ENCODE measurements around the gene NR1D1. TPM values are rescaled to one million over a fixed set of nuclear protein-coding genes. Genes with fewer than 3 reads are reported as not detected.
"Not testable (repeated sequence)": the region's sequence is repeated elsewhere in the genome, so short reads cannot be mapped to it uniquely, and the experiment has no call there.

Gene NR1D1
- total RNA-seq = 1 to 10 TPM; 5.2 to 5.4 TPM

DNA sequence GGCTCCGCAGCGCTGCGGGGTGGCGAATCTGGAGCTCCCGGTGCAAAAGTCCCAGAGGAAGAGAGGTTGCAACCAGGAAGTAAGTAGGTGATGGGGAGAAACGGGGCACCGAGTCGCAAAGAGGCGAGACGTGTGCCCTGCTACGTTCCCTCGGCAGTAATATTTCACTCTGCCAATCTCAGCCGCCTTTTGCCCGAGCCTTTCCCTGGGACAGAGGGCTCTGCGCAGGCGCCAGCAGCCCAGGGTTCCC, at the start of gene NR1D1:
Gene NR1D1, minus strand, starts transcription at position 171 of the 250 bp plus-strand sequence. CDS start 495 bp downstream, outside the sequence.
- Mint-ChIP-seq H3K36me3 (ENCODE audit: low read depth) (peaks cover 31% of the 10 kb centered on the region), H3K27ac (peak within 1 kb of the TSS; percentile 90), H3K4me3 (peak within 1 kb of the TSS; percentile 88), H3K9me3 (ENCODE audit: low read depth) (no peaks in the 10 kb centered on the region), H3K27me3 (no peaks in the 10 kb centered on the region), H3K4me1 (peaks cover 87% of the 10 kb centered on the region)
- POLR2A ChIA-PET = interaction anchor here (0.6 to 3.6 kb wide), 7 partner anchors 11 to 241 kb away, joined by 3 to 34 read pairs (median 5); partner anchors contain the start of genes CASC3 and WIPF2
- intact Hi-C loops (cut with DNase I, micrococcal nuclease) = loop anchor here (1.0 to 10.0 kb wide), 5 partner anchors 8 to 1588 kb away; partner anchors contain the start of genes EIF1 (in 1 of the 2), FBXL20 (in 1 of the 2), MED24 (in 1 of the 2) and MSL1 (in 1 of the 2)
- ATAC-seq (no peak), DNase-seq (no peak)
- CTCF ChIA-PET = interaction anchor here (0.6 to 11.1 kb wide), 10 partner anchors 12 to 120 kb away, joined by 3 to 156 read pairs (median 4); partner anchors contain the start of gene PSMD3

DNA sequence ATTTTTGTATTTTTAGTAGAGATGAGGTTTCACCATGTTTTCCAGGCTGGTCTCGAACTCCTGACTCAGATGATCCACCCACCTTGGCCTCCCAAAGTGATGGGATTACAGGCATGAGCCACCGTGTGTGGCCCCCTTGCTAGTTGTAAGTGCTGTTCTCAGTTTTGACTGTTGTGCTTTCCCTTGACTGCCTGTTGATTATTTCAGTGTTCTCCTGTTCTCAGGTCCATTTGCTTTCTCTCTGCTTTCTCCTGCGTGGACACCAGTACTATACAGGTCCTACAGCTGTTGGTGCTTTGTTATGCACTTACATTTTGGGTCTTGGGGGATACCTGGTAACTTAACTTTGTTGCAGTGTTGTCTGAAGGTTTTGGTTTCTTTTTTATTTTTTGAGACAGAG, 48.1 kb upstream of the NR1D1 start:
- H3K4me1 Mint-ChIP-seq = peaks cover 52% of the 10 kb centered on the region
- H3K27me3 Mint-ChIP-seq = no peaks in the 10 kb centered on the region
- peak overlapping the region; percentile 55 for H3K27ac Mint-ChIP-seq
- ATAC-seq (no peak), DNase-seq (no peak)
- CTCF ChIA-PET = interaction anchor here (0.7 to 1.6 kb wide), 5 partner anchors 20 to 48 kb away, joined by 3 to 17 read pairs (median 5); no protein-coding TSS in a partner anchor
- POLR2A ChIA-PET = interaction anchor here (0.6 to 1.2 kb wide), 3 partner anchors 10 to 27 kb away, joined by 4 to 7 read pairs (median 5); no protein-coding TSS in a partner anchor
- H3K9me3 Mint-ChIP-seq (ENCODE audit: low read depth) = peaks cover 2% of the 10 kb centered on the region
- peaks cover 47% of the 10 kb centered on the region for H3K36me3 Mint-ChIP-seq (ENCODE audit: low read depth)
- intact Hi-C loops (cut with DNase I, micrococcal nuclease) = no loop called here
- H3K4me3 Mint-ChIP-seq = no peak overlapping the region

DNA sequence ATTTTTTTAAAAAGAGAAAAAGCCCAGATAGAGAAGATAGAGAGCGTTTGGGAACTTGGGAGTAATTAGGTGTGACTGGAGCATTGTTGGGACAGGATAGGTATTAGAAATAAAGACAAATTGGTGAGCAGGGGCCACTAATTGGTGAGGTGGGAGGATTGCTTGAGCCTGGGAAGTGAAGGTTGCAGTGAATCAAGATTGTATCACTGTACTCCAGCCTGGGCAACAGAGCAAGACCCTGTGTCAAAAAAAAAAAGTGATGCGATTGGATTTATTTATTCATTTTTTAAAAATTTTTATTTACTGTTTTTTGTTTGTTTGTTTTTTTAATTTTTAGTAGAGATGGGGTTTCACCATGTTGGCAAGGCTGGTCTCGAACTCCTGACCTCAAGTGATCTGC, 45.1 kb upstream of the NR1D1 start:
- POLR2A ChIA-PET = no interaction called here
- H3K27me3 Mint-ChIP-seq = no peaks in the 10 kb centered on the region
- no peaks in the 10 kb centered on the region for H3K9me3 Mint-ChIP-seq (ENCODE audit: low read depth)
- DNase-seq (no peak), ATAC-seq (no peak)
- intact Hi-C loops (cut with DNase I, micrococcal nuclease) = no loop called here
- peaks cover 55% of the 10 kb centered on the region for H3K36me3 Mint-ChIP-seq (ENCODE audit: low read depth)
- H3K4me3 Mint-ChIP-seq = no peak overlapping the region
- H3K4me1 Mint-ChIP-seq = peaks cover 53% of the 10 kb centered on the region
- CTCF ChIA-PET = interaction anchor here (1.2 kb wide), 1 partner anchor 42 kb away, joined by 3 read pairs; no protein-coding TSS in a partner anchor
- H3K27ac Mint-ChIP-seq = peak overlapping the region; percentile 39

DNA sequence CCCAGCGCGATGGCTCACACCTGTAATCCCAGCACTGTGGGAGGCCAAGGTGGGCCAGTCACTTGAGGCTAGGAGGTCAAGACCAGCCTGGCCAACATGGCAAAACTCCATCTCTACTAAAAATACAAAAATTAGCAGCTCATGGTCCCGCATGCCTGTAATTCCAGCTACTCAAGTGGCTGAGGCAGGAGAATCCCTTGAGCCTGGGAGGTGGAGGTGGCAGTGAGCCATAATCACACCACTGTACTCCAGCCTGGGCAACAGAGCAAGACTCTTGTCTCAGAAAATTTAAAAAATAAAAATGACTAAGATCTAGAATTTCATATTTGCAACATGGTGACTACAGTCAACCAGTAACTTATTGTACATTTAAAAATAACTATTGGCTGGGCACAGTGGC, 42.8 kb upstream of the NR1D1 start:
- H3K27ac Mint-ChIP-seq; H3K9me3 Mint-ChIP-seq (ENCODE audit: low read depth); intact Hi-C loops (cut with DNase I, micrococcal nuclease); DNase-seq; H3K27me3 Mint-ChIP-seq; H3K4me3 Mint-ChIP-seq; ATAC-seq: not testable (repeated sequence)
- ChIA-PET POLR2A (interaction anchor here (0.6 to 1.7 kb wide), 3 partner anchors 9 to 23 kb away, joined by 3 to 7 read pairs (median 5); no protein-coding TSS in a partner anchor), CTCF (interaction anchor here (0.6 kb wide), 1 partner anchor 411 kb away, joined by 3 read pairs; no protein-coding TSS in a partner anchor)
- Mint-ChIP-seq H3K4me1 (peaks cover 45% of the 10 kb centered on the region), H3K36me3 (ENCODE audit: low read depth) (peaks cover 48% of the 10 kb centered on the region)

DNA sequence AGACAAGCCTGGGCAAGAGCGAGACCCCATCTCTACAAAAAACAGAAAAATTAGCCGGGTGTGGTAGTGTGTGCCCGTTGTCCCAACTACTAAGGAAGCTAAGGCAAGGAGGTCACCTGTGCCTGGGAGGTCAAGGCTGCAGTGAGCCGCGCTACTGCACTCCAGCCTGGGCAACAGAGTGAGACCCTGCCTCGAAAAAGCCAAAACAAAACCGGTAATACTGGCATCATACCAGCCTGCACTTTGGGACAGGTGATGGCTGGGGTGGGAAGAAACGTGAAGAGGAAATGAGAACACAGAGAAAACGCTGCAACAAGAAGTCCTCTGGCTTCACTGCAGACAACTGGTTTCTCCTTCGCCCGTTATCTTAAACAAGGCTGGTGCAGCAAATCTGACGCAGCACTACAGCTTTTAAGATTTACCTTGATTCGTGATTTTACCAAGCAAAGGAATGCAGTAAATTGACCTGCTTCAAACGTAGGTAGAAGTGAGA, 39.2 kb upstream of the NR1D1 start:
- Mint-ChIP-seq H3K4me1 (peaks cover 39% of the 10 kb centered on the region), H3K27ac (peak overlapping the region; percentile 98), H3K36me3 (ENCODE audit: low read depth) (peaks cover 46% of the 10 kb centered on the region), H3K27me3 (no peaks in the 10 kb centered on the region), H3K9me3 (ENCODE audit: low read depth) (no peaks in the 10 kb centered on the region), H3K4me3 (peak overlapping the region; percentile 90)
- DNase-seq (no peak), ATAC-seq (peak; percentile 5)
- ChIA-PET POLR2A (interaction anchor here (0.6 to 4.1 kb wide), 12 partner anchors 12 to 278 kb away, joined by 3 to 35 read pairs (median 4); partner anchors contain the start of genes MSL1, NR1D1, TOP2A and WIPF2), CTCF (interaction anchor here (1.0 to 3.1 kb wide), 4 partner anchors 9 to 29 kb away, joined by 3 to 26 read pairs (median 8); no protein-coding TSS in a partner anchor)
- intact Hi-C loops (cut with DNase I, micrococcal nuclease) = loop anchor here (1.0 to 2.0 kb wide), 14 partner anchors 14 to 409 kb away; partner anchors contain the start of genes CDC6 (in 1 of the 2), MED24 (in 1 of the 2), MIEN1 (in 1 of the 2) and PSMD3 (in 1 of the 2)

DNA sequence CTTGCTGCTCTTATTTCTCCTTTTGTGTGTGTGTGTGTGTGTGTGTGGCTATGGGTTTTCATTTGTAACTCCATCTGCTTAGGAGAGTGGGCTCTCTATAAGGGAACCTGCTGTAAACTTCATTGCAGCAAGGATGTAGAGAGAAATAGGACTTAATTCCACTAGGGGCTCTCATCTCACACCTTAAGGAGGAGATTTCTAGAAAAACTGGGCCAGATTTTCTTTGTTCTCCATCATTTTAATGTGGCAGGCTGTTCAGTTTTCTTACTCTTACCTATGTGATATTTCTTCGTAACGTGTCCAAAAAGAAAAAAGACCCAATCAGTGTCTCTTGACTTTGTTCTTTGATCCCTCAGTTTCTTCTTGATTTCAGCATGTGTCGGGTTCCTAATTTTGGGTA, 35.4 kb upstream of the NR1D1 start:
- Mint-ChIP-seq H3K4me1 (peaks cover 26% of the 10 kb centered on the region), H3K36me3 (ENCODE audit: low read depth) (peaks cover 56% of the 10 kb centered on the region), H3K4me3 (no peak overlapping the region), H3K9me3 (ENCODE audit: low read depth) (no peaks in the 10 kb centered on the region), H3K27me3 (no peaks in the 10 kb centered on the region), H3K27ac (peak overlapping the region; percentile 80)
- intact Hi-C loops (cut with DNase I, micrococcal nuclease) = no loop called here
- ChIA-PET POLR2A (no interaction called here), CTCF (no interaction called here)
- DNase-seq (no peak), ATAC-seq (no peak)

DNA sequence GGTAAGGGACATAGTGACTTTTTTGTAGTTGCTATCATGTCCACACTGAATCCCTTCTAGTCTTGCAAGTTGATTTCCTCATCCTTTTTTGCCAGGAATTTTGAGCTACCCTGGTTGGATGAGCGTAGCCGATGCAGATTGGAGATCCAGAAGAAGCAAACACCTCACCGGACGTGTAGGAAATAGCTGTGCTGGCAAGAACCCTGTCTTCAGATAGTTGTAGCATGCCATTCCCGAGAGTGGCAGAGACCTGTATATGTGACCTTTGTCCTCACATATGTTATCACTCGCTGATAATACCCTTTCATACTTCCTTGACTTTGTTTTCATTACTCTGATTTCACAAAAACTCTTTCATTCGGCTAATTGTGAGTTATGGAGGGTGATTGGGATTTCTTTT, 33.8 kb upstream of the NR1D1 start:
- DNase-seq (no peak), ATAC-seq (no peak)
- H3K27me3 Mint-ChIP-seq = no peaks in the 10 kb centered on the region
- ChIA-PET CTCF (interaction anchor here (1.1 to 3.8 kb wide), 4 partner anchors 22 to 69 kb away, joined by 3 to 25 read pairs (median 6); no protein-coding TSS in a partner anchor), POLR2A (interaction anchor here (0.8 to 2.3 kb wide), 2 partner anchors 21 to 178 kb away, joined by 3 to 12 read pairs; no protein-coding TSS in a partner anchor)
- no peaks in the 10 kb centered on the region for H3K9me3 Mint-ChIP-seq (ENCODE audit: low read depth)
- H3K36me3 Mint-ChIP-seq (ENCODE audit: low read depth) = peaks cover 68% of the 10 kb centered on the region
- no peak overlapping the region for H3K27ac Mint-ChIP-seq
- intact Hi-C loops (cut with DNase I, micrococcal nuclease) = no loop called here
- peaks cover 21% of the 10 kb centered on the region for H3K4me1 Mint-ChIP-seq
- no peak overlapping the region for H3K4me3 Mint-ChIP-seq

DNA sequence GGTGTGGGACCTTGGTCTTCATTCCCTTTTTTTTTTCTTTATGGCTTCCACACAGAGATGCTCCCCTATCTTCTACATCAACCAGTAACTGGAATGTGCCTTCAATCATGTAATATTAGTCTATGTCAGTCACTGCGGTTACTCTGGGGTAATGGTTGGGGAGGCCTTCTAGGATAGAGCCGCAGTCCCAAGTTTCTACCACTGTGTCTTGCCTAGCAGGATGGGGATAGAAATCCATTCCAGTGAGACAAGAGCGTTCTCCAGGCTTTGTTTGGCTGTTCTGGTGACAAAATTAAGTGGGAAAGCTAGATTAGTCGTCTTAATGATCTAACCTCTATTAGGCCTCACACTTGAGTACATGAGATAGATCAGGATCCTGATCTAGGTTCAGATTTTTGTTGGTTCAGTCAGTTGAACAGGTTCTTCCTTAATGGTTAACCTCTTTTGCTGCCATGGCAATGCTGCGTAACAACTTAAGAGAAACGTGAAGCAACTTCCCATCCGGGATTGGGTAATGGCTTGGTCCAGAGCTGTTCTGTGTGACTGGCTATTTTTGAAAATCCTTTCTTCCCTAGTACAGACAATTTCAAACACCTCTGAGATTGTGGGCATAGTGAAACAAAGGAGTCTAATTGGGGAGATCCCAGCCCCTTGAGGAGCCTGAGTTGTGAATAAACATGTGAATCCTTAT, 30.1 kb upstream of the NR1D1 start:
- ChIA-PET CTCF (interaction anchor here (1.0 to 3.3 kb wide), 4 partner anchors 9 to 38 kb away, joined by 3 to 18 read pairs (median 4); no protein-coding TSS in a partner anchor), POLR2A (interaction anchor here (0.8 kb wide), 1 partner anchor 1253 kb away, joined by 11 read pairs; no protein-coding TSS in a partner anchor)
- Mint-ChIP-seq H3K4me1 (peaks cover 11% of the 10 kb centered on the region), H3K9me3 (ENCODE audit: low read depth) (no peaks in the 10 kb centered on the region), H3K27me3 (no peaks in the 10 kb centered on the region), H3K36me3 (ENCODE audit: low read depth) (peaks cover 70% of the 10 kb centered on the region), H3K4me3 (no peak overlapping the region), H3K27ac (peak overlapping the region; percentile 62)
- no peak for ATAC-seq
- DNase-seq = no peak
- intact Hi-C loops (cut with DNase I, micrococcal nuclease) = no loop called here

DNA sequence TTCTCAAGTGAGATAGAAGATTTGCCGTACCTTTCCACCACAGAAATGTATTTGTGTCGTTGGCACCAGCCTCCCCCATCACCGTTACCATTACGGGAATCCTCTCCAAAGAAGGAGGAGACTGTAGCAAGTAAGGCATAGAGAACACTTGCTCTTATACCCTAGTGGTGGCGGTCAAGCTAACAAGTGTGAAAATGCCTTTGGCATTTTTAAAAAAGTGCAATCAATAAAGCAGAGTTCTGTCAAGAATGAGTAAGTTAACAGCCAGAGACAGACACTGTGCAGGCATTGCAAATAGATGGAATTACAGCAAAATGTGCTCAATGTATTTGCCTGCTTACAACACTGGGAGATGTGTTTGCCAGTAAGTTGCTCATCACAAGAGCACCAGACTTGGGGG, 29.1 kb upstream of the NR1D1 start:
- intact Hi-C loops (cut with DNase I, micrococcal nuclease) = no loop called here
- H3K36me3 Mint-ChIP-seq (ENCODE audit: low read depth) = peaks cover 65% of the 10 kb centered on the region
- ChIA-PET POLR2A (interaction anchor here (0.8 kb wide), 1 partner anchor 1252 kb away, joined by 11 read pairs; no protein-coding TSS in a partner anchor), CTCF (interaction anchor here (1.0 to 3.3 kb wide), 2 partner anchors 17 to 47 kb away, joined by 3 to 18 read pairs; no protein-coding TSS in a partner anchor)
- DNase-seq (no peak), ATAC-seq (no peak)
- H3K4me1 Mint-ChIP-seq = peaks cover 12% of the 10 kb centered on the region
- H3K9me3 Mint-ChIP-seq (ENCODE audit: low read depth) = no peaks in the 10 kb centered on the region
- H3K4me3 Mint-ChIP-seq = no peak overlapping the region
- H3K27me3 Mint-ChIP-seq = no peaks in the 10 kb centered on the region
- no peak overlapping the region for H3K27ac Mint-ChIP-seq

DNA sequence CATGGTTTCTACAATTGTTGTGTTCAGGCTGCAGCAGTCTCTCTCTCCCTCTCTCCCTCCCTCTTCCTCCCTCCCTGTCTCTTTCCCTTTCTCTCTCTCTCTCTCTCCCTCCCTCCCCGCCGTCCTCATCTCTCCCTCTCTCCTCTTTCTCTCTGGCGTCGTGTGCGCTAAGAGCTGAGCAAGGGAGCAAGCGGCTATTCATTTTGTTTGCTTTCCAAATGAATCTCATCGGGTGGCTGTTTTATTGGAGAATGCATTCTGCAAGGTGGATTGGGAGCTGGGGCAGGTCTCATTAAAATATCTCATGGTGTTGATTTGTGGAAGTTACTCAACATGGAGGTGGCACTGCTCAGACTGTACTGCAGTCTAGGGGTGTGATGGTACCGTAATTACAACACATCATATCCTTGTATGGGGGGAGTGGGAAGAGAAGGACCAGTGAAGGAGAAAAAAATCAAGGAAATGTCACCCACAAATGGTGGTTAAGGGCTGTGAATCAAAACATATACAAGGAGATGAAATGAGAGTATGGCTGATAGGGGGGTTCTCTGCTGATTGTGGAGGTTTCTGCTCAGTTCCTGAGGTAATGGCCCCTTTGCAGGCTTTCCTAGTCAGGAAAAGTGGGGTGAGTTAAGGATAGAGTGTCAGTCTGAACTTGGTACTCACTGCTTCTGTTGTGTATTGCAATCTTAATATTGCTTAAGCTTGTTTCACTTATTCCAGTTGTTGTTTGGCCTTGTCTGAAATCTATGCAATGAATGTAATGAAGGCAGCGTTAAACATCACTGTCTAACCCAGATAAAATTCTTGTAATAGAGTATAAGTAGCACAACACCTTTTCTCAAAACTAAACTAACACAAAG, 24.1 kb upstream of the NR1D1 start:
- H3K4me3 Mint-ChIP-seq = peak overlapping the region; percentile 90
- no peak for ATAC-seq
- no peaks in the 10 kb centered on the region for H3K27me3 Mint-ChIP-seq
- no peaks in the 10 kb centered on the region for H3K9me3 Mint-ChIP-seq (ENCODE audit: low read depth)
- ChIA-PET CTCF (interaction anchor here (0.5 to 3.6 kb wide), 14 partner anchors 8 to 159 kb away, joined by 3 to 41 read pairs (median 7); partner anchors contain the start of genes CASC3 and NR1D1), POLR2A (interaction anchor here (0.7 to 4.0 kb wide), 6 partner anchors 11 to 40 kb away, joined by 3 to 22 read pairs (median 5); partner anchors contain the start of gene CASC3)
- peak overlapping the region; percentile 80 for H3K27ac Mint-ChIP-seq
- H3K36me3 Mint-ChIP-seq (ENCODE audit: low read depth) = peaks cover 36% of the 10 kb centered on the region
- peaks cover 26% of the 10 kb centered on the region for H3K4me1 Mint-ChIP-seq
- intact Hi-C loops (cut with DNase I, micrococcal nuclease) = no loop called here
- peak; percentile 14 for DNase-seq
